Neural cell (in vitro differentiated cells): Measurements from ENCODE around the gene CA9. TPM values are rescaled to one million over a fixed set of nuclear protein-coding genes. Genes with fewer than 3 reads are reported as not detected.

ENCODE experiments used
- H2AFZ ChIP-seq: fragments of 200-600, 300-800 bp; sonication (generic), shearing (Covaris generic); 2 replicates; pipeline ENCODE4 v1.6.0; 2014; ENCODE audit warnings: low read depth, mild to moderate bottlenecking, antibody characterized with exemption, low read length, moderate library complexity
- H3F3A ChIP-seq: fragments of 200-600 bp; shearing (Covaris generic); 2 replicates; pipeline ENCODE4 v1.6.1; 2016; ENCODE audit warnings: mild to moderate bottlenecking, moderate library complexity, mixed read lengths, antibody characterized with exemption, low read length; ENCODE audit not compliant: insufficient read depth, poor library complexity, severe bottlenecking
- H3K27ac ChIP-seq: fragments of 200-600, 300-800 bp; sonication (generic), shearing (Covaris generic); 2 replicates; pipeline ENCODE4 v1.5.1; 2014; ENCODE audit warnings: mild to moderate bottlenecking, low read length, moderate library complexity
- H3K27me3 ChIP-seq: fragments of 300-800, 200-600 bp; sonication (generic), shearing (Covaris generic); 2 replicates; pipeline ENCODE4 v1.6.0; 2014; ENCODE audit warnings: mild to moderate bottlenecking, low read depth, low read length, moderate library complexity; ENCODE audit not compliant: insufficient read depth
- H3K36me3 ChIP-seq: fragments of 300-800, 200-600 bp; sonication (generic), shearing (Covaris generic); 2 replicates; pipeline ENCODE4 v1.5.1; 2014; ENCODE audit warnings: mild to moderate bottlenecking, antibody characterized with exemption, low read length, moderate library complexity; ENCODE audit not compliant: insufficient read depth
- H3K4me2 ChIP-seq: fragments of 300-800, 200-600 bp; sonication (generic), shearing (Covaris generic); 2 replicates; pipeline ENCODE4 v1.6.0; 2014; ENCODE audit warnings: mild to moderate bottlenecking, low read length
- H3K4me3 ChIP-seq: fragments of 300-800, 200-600 bp; sonication (generic), shearing (Covaris generic); 2 replicates; pipeline ENCODE4 v1.5.1; 2014; ENCODE audit warnings: mild to moderate bottlenecking, low read length, moderate library complexity
- H3K79me2 ChIP-seq: fragments of 200-600 bp; shearing (Covaris generic); replicated peaks from 2 replicates; pipeline ENCODE4 v1.6.0; 2014; ENCODE audit warnings: mild to moderate bottlenecking, low read length, moderate library complexity; ENCODE audit not compliant: insufficient read depth
- H3K9ac ChIP-seq: fragments of 300-800, 200-600 bp; sonication (generic), shearing (Covaris generic); 2 replicates; pipeline ENCODE4 v1.6.1; 2016; ENCODE audit warnings: mild to moderate bottlenecking, low read length, mixed read lengths
- H3K9me2 ChIP-seq: fragments of 200-600 bp; shearing (Covaris generic); 2 replicates; pipeline ENCODE4 v1.6.1; 2016; ENCODE audit warnings: mild to moderate bottlenecking, low read length, mixed read lengths; ENCODE audit not compliant: insufficient read depth
- H3K9me3 ChIP-seq: fragments of 200-600, 300-800 bp; sonication (generic), shearing (Covaris generic); 2 replicates; pipeline ENCODE4 v1.6.1; 2016; ENCODE audit warnings: mild to moderate bottlenecking, mixed run types, low read length, moderate library complexity, mixed read lengths
- H4K20me1 ChIP-seq: fragments of 200-600 bp; shearing (Covaris generic); 2 replicates; pipeline ENCODE4 v1.6.1; 2016; ENCODE audit warnings: mild to moderate bottlenecking, mixed run types; ENCODE audit not compliant: insufficient read depth
- EP300 ChIP-seq: fragments of 450-650 bp; conservative IDR thresholded peaks from 2 replicates; pipeline ENCODE4 v1.6.1; 2014; ENCODE audit warnings: antibody characterized with exemption, mild to moderate bottlenecking, moderate library complexity; ENCODE audit not compliant: poor library complexity, severe bottlenecking
- EZH2 ChIP-seq: fragments of 200-600, 300-800 bp; shearing (Covaris generic), sonication (generic); IDR thresholded peaks from 2 replicates; pipeline ENCODE4 v1.6.1; 2014; ENCODE audit warnings: antibody characterized with exemption, low read length, borderline replicate concordance, mild to moderate bottlenecking; ENCODE audit not compliant: insufficient read depth, poor library complexity, severe bottlenecking
- MXI1 ChIP-seq: fragments of 450-650 bp; conservative IDR thresholded peaks from 2 replicates; pipeline ENCODE4 v1.6.1; 2014; ENCODE audit warnings: antibody characterized with exemption, mild to moderate bottlenecking; ENCODE audit not compliant: poor library complexity, severe bottlenecking
- REST ChIP-seq: IDR thresholded peaks from 2 replicates; pipeline ENCODE4 v1.6.1; 2012; ENCODE audit warnings: borderline replicate concordance
- SMC3 ChIP-seq: fragments of 450-650 bp; conservative IDR thresholded peaks from 2 replicates; pipeline ENCODE4 v1.6.1; 2014; ENCODE audit warnings: antibody characterized with exemption, mild to moderate bottlenecking, moderate library complexity; ENCODE audit not compliant: poor library complexity
- TAF1 ChIP-seq: IDR thresholded peaks from 2 replicates; pipeline ENCODE4 v1.6.1; 2012; ENCODE audit warnings: low read depth
- polyA plus RNA-seq: library from polyadenylated mRNA; depleted of rRNA; stranded (reverse); fragments of >200 nt; gene quantifications from 2 replicates; pipeline ENCODE4 v1.2.3, GENCODE V29; 2014

Gene CA9
- polyA plus RNA-seq, 1 donor from 2014 or later, result not detected

DNA sequence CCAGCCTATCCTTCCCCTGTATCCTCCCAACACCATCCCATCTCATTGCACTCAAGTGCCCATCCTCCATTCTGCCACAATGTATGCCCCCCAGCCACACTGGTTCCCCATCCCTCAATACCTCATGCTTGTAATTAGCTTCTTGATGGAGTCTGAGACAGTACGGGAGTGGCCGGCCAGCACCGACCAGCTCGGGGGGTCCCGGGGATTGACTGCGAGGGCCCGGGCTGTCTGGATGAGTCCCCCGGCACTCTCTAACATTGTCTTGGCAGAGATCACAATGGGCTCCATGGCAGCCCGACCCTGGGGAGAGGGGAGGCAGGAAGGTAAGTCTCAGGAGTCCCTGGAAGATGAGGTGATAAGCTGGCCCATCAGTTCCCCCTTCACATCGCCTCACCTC is 33.2 kb downstream of the CA9 start:
- no peaks in the 10 kb centered on the region for H3K9me3 ChIP-seq
- no peak overlapping the region for H3K4me2 ChIP-seq
- H3K9me2 ChIP-seq, result no peaks in the 10 kb centered on the region
- no peaks in the 10 kb centered on the region for H3K79me2 ChIP-seq
- no peak for TF ChIP-seq REST
- no peaks in the 10 kb centered on the region for H3F3A ChIP-seq
- H2AFZ ChIP-seq, result no peak overlapping the region
- H3K27ac ChIP-seq, result no peak overlapping the region
- H4K20me1 ChIP-seq, result no peaks in the 10 kb centered on the region
- no peak overlapping the region for H3K4me3 ChIP-seq
- no peak overlapping the region for H3K9ac ChIP-seq
- H3K36me3 ChIP-seq, result peaks cover 12% of the 10 kb centered on the region
- H3K27me3 ChIP-seq, result no peaks in the 10 kb centered on the region

DNA sequence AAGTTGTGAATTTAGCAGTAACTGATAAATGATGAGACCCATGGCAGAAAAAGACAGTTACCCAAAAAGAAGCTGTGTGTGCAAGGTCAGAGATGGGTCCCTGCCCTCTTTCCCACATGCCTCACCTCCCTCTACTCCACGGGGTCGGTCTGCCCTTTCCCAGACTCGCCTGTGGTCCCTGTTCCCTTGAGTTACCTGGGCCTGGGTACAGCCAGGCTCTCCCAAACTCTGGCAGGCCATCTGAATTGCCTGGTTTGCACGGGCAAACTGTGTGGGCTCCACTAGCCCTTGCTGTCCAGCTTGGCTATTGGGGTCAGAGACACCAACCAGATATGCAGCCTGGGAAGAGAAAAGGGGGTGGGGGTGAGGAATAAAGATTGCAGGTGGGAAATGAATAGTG is 34.4 kb downstream of the CA9 start:
- TF ChIP-seq SMC3 (no peak), MXI1 (no peak), TAF1 (no peak), EP300 (no peak), REST (no peak), EZH2 (no peak)
- Histone ChIP-seq H3K4me3 (no peak overlapping the region), H3K27ac (no peak overlapping the region), H3K9me2 (no peaks in the 10 kb centered on the region), H2AFZ (no peak overlapping the region), H3K79me2 (no peaks in the 10 kb centered on the region), H3K9ac (no peak overlapping the region), H3F3A (no peaks in the 10 kb centered on the region), H3K27me3 (no peaks in the 10 kb centered on the region), H3K9me3 (no peaks in the 10 kb centered on the region), H3K4me2 (no peak overlapping the region), H3K36me3 (peaks cover 12% of the 10 kb centered on the region), H4K20me1 (no peaks in the 10 kb centered on the region)
